HepG2 (cell line): ENCODE data around the gene ZCCHC3. TPM values are rescaled to one million over a fixed set of nuclear protein-coding genes. Genes with fewer than 3 reads are reported as not detected.
A peak's percentile ranks its signal among the peaks of the same experiment; 100 is the strongest.

Experiments
- GATAD1 ChIP-seq: IDR thresholded peaks from 2 replicates; pipeline ENCODE4 v1.6.1; 2016; ENCODE audit warnings: missing genetic modification reagents, missing compliant biosample characterization
- HMG20A ChIP-seq: IDR thresholded peaks from 2 replicates; pipeline ENCODE4 v1.6.1; 2016; ENCODE audit warnings: borderline replicate concordance
- HNRNPLL ChIP-seq: fragments of 200-400 bp; formaldehyde crosslinking; IDR thresholded peaks from 2 replicates; pipeline ENCODE4 v1.6.1; 2017; ENCODE audit warnings: mild to moderate bottlenecking, low read depth, low read length; ENCODE audit not compliant: poor library complexity, severe bottlenecking
- HOXA3 ChIP-seq: sonication (generic); formaldehyde crosslinking; IDR thresholded peaks from 2 replicates; pipeline ENCODE4 v1.5.0; 2020; ENCODE audit warnings: missing genetic modification reagents
- MIER3 ChIP-seq: IDR thresholded peaks from 2 replicates; pipeline ENCODE4 v1.6.1; 2016; ENCODE audit warnings: missing compliant biosample characterization, borderline replicate concordance
- NFATC3 ChIP-seq: sonication (generic); formaldehyde crosslinking; IDR thresholded peaks from 2 replicates; pipeline ENCODE4 v1.5.1; 2020; ENCODE audit warnings: mild to moderate bottlenecking, missing genetic modification reagents
- NPAS2 ChIP-seq: sonication (generic); formaldehyde crosslinking; IDR thresholded peaks from 2 replicates; pipeline ENCODE4 v1.8.0; 2022; ENCODE audit warnings: mild to moderate bottlenecking, missing genetic modification reagents, borderline replicate concordance
- SETDB1 ChIP-seq: sonication (generic); formaldehyde crosslinking; IDR thresholded peaks from 2 replicates; pipeline ENCODE4 v1.5.1; 2020; ENCODE audit warnings: missing genetic modification reagents, mild to moderate bottlenecking, borderline replicate concordance
- SMC3 ChIP-seq: IDR thresholded peaks from 2 replicates; pipeline ENCODE4 v1.6.1; 2011; ENCODE audit warnings: low read length, improper control_type of control experiment
- TAF1 ChIP-seq: sonication (generic); formaldehyde crosslinking; IDR thresholded peaks from 2 replicates; pipeline ENCODE4 v1.4.0; 2020; ENCODE audit warnings: missing genetic modification reagents
- WIZ ChIP-seq: sonication (generic); formaldehyde crosslinking; IDR thresholded peaks from 2 replicates; pipeline ENCODE4 v1.5.1; 2020; ENCODE audit warnings: mild to moderate bottlenecking, missing genetic modification reagents
- ZNF292 ChIP-seq: sonication (generic); formaldehyde crosslinking; IDR thresholded peaks from 2 replicates; pipeline ENCODE4 v1.8.1; 2022; ENCODE audit warnings: mild to moderate bottlenecking, low read depth, missing genetic modification reagents, borderline replicate concordance
- ZNF547 ChIP-seq: sonication (generic); formaldehyde crosslinking; IDR thresholded peaks from 2 replicates; pipeline ENCODE4 v1.5.1; 2020; ENCODE audit warnings: mild to moderate bottlenecking, missing genetic modification reagents
- ZNF660 ChIP-seq: sonication (generic); formaldehyde crosslinking; IDR thresholded peaks from 2 replicates; pipeline ENCODE4 v1.5.1; 2020; ENCODE audit warnings: mild to moderate bottlenecking, low read depth, missing genetic modification reagents, borderline replicate concordance
- ZNF703 ChIP-seq: sonication (generic); formaldehyde crosslinking; IDR thresholded peaks from 2 replicates; pipeline ENCODE4 v1.5.1; 2020; ENCODE audit warnings: missing genetic modification reagents, mild to moderate bottlenecking, moderate library complexity, borderline replicate concordance
- ZNF713 ChIP-seq: sonication (generic); formaldehyde crosslinking; IDR thresholded peaks from 2 replicates; pipeline ENCODE4 v1.4.0; 2020; ENCODE audit warnings: mild to moderate bottlenecking, missing genetic modification reagents
- polyA plus RNA-seq, 8 experiments: library from polyadenylated mRNA; depleted of rRNA in 3 of 8; stranded (reverse) in 7 of 8; unstranded in 1 of 8; fragments of >200 nt; fragmentation: Illumina TruSeq in 4 of 8; extraction: Trizol in 4 of 8; gene quantifications; 2 replicates each; pipeline versions ENCODE4 v1.2.1 to v1.2.3, GENCODE V29; 2011 to 2016; ENCODE audit warnings: low read depth in 4 of 8, missing spikeins in 1 of 8, mixed read lengths in 1 of 8; ENCODE audit not compliant: insufficient read depth in 1 of 8
- total RNA-seq, 5 experiments: library from RNA; depleted of rRNA; stranded (reverse); fragments of >200 nt; fragmentation: Illumina TruSeq; extraction: Trizol; gene quantifications; 2 replicates each; pipeline ENCODE4 v1.2.3, GENCODE V29; 2016; ENCODE audit warnings: low read depth in 1 of 5
- TF ChIP-seq, protein P1 (sequence below): sonication (generic); formaldehyde crosslinking; IDR thresholded peaks from 2 replicates; pipeline ENCODE4 v1.4.0; 2020; ENCODE audit warnings: missing genetic modification reagents
- TF ChIP-seq, protein P2 (sequence below): IDR thresholded peaks from 2 replicates; pipeline ENCODE4 v1.6.1; 2016
- TF ChIP-seq, protein P3 (sequence below): sonication (generic); formaldehyde crosslinking; IDR thresholded peaks from 2 replicates; pipeline ENCODE4 v1.4.0; 2020; ENCODE audit warnings: missing genetic modification reagents
- TF ChIP-seq, protein P4 (sequence below): sonication (generic); formaldehyde crosslinking; IDR thresholded peaks from 2 replicates; pipeline ENCODE4 v1.4.0; 2020; ENCODE audit warnings: missing genetic modification reagents
- TF ChIP-seq, protein P5 (sequence below): sonication (generic); formaldehyde crosslinking; IDR thresholded peaks from 2 replicates; pipeline ENCODE4 v1.5.1; 2020; ENCODE audit warnings: missing genetic modification reagents, mild to moderate bottlenecking, borderline replicate concordance

ZCCHC3 gene
- total and polyA plus RNA-seq, 2 of the 13 experiments (the other 11 are each of a cell fraction or from before 2014, with no cell fraction given): 46.6 to 63.0 TPM

DNA sequence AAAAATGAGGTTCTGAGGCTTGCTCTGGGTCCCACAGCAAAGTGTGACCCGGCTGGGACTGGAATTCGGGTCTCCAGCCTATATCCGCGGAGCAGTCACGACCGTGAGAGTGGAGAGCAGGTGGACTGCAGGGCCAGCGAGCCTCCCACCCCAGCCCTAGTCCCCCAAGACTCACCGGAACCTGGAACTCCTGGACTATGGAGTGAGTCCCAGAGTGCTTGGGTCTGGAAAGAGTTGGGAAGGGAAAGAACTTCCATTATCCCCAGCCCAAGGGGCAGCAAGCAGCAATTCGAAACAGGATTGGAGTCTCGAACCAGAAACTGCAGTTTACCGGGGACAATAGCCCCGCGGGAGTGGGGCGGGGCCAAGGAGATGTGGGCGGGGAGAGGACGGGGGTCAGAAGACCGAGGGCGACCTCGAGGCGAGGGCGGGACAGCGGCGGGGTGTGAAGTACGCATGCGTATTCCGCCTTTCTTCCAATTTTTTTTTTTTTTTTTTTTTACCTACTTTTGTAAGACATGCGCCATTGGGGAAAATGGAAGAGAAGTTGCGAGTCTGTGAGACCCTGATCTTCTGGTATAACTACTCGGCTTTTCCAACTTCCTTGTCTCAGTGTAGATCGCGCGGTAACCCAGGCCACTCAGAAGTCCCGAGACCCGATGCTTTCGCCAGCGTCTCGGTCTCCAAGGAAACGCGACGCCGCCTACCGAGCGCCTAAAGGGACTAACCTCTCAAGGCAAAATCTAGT is 7.1 kb upstream of the ZCCHC3 start, which contains the start of gene C20orf96 (continued):
- TF ChIP-seq ZNF547 (peak; percentile 57; the same call in 1 of the 2 replicates), WIZ (CRISPR knock-in tag) (0 out of 2 replicates have a peak, but pooled peaks have one; percentile 47), TAF1 (CRISPR knock-in tag) (peak; percentile 64; the same call in 1 of the 2 replicates), MIER3 (CRISPR knock-in tag) (peak; percentile 58), ZNF713 (CRISPR knock-in tag) (no peak), ZNF292 (CRISPR knock-in tag) (peak; percentile 42; the same call in 1 of the 2 replicates), SMC3 (no peak), ZNF660 (CRISPR knock-in tag) (0 out of 2 replicates have a peak, but pooled peaks have one; percentile 67), NFATC3 (peak; percentile 19; the same call in 1 of the 2 replicates), HOXA3 (CRISPR knock-in tag) (peak; percentile 50), GATAD1 (CRISPR knock-in tag) (peak; percentile 72), SETDB1 (CRISPR knock-in tag) (no peak), NPAS2 (CRISPR knock-in tag) (no peak), HMG20A (CRISPR knock-in tag) (no peak), HNRNPLL (peak; percentile 17), ZNF703 (CRISPR knock-in tag) (no peak)
- TF ChIP-seq, protein P1, sequence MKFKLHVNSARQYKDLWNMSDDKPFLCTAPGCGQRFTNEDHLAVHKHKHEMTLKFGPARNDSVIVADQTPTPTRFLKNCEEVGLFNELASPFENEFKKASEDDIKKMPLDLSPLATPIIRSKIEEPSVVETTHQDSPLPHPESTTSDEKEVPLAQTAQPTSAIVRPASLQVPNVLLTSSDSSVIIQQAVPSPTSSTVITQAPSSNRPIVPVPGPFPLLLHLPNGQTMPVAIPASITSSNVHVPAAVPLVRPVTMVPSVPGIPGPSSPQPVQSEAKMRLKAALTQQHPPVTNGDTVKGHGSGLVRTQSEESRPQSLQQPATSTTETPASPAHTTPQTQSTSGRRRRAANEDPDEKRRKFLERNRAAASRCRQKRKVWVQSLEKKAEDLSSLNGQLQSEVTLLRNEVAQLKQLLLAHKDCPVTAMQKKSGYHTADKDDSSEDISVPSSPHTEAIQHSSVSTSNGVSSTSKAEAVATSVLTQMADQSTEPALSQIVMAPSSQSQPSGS (CRISPR knock-in tag): no peak
- TF ChIP-seq, protein P2, sequence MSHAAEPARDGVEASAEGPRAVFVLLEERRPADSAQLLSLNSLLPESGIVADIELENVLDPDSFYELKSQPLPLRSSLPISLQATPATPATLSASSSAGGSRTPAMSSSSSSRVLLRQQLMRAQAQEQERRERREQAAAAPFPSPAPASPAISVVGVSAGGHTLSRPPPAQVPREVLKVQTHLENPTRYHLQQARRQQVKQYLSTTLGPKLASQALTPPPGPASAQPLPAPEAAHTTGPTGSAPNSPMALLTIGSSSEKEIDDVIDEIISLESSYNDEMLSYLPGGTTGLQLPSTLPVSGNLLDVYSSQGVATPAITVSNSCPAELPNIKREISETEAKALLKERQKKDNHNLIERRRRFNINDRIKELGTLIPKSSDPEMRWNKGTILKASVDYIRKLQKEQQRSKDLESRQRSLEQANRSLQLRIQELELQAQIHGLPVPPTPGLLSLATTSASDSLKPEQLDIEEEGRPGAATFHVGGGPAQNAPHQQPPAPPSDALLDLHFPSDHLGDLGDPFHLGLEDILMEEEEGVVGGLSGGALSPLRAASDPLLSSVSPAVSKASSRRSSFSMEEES: peak; percentile 66
- TF ChIP-seq, protein P3, sequence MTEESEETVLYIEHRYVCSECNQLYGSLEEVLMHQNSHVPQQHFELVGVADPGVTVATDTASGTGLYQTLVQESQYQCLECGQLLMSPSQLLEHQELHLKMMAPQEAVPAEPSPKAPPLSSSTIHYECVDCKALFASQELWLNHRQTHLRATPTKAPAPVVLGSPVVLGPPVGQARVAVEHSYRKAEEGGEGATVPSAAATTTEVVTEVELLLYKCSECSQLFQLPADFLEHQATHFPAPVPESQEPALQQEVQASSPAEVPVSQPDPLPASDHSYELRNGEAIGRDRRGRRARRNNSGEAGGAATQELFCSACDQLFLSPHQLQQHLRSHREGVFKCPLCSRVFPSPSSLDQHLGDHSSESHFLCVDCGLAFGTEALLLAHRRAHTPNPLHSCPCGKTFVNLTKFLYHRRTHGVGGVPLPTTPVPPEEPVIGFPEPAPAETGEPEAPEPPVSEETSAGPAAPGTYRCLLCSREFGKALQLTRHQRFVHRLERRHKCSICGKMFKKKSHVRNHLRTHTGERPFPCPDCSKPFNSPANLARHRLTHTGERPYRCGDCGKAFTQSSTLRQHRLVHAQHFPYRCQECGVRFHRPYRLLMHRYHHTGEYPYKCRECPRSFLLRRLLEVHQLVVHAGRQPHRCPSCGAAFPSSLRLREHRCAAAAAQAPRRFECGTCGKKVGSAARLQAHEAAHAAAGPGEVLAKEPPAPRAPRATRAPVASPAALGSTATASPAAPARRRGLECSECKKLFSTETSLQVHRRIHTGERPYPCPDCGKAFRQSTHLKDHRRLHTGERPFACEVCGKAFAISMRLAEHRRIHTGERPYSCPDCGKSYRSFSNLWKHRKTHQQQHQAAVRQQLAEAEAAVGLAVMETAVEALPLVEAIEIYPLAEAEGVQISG (CRISPR knock-in tag): peak; percentile 30
- TF ChIP-seq, protein P4, sequence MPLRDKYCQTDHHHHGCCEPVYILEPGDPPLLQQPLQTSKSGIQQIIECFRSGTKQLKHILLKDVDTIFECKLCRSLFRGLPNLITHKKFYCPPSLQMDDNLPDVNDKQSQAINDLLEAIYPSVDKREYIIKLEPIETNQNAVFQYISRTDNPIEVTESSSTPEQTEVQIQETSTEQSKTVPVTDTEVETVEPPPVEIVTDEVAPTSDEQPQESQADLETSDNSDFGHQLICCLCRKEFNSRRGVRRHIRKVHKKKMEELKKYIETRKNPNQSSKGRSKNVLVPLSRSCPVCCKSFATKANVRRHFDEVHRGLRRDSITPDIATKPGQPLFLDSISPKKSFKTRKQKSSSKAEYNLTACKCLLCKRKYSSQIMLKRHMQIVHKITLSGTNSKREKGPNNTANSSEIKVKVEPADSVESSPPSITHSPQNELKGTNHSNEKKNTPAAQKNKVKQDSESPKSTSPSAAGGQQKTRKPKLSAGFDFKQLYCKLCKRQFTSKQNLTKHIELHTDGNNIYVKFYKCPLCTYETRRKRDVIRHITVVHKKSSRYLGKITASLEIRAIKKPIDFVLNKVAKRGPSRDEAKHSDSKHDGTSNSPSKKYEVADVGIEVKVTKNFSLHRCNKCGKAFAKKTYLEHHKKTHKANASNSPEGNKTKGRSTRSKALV: no peak; the same call in 1 of the 2 replicates
- TF ChIP-seq, protein P5, sequence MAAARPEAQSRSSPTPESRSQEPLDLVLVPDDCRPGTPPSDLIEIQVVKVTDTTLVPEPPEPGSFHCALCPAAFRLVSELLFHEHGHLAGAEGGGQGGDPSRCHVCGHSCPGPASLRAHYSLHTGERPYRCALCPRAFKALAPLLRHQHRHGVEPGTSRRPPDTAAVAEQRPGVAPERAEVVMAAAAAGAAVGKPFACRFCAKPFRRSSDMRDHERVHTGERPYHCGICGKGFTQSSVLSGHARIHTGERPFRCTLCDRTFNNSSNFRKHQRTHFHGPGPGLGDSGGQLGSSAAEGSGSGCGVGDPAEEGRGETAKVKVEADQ (CRISPR knock-in tag): 0 out of 2 replicates have a peak, but pooled peaks have one; percentile 27
